Ovary (tissue), 9 donors: Measurements from ENCODE around the gene BRSK2. TPM values are rescaled to one million over a fixed set of nuclear protein-coding genes. Genes with fewer than 3 reads are reported as not detected.
"Not testable (repeated sequence)": the region's sequence is repeated elsewhere in the genome, so short reads cannot be mapped to it uniquely, and the experiment has no call there.

Experiments used
- DNase-seq, 5 donors: peaks; one replicate each; pipeline ENCODE4 v3.0.0-alpha.2; 2019 to 2020
- H3K27ac ChIP-seq, 2 donors: fragments of 200-600 bp; one replicate each; pipeline versions ENCODE4 v1.5.1 to v1.8.0; 2019 to 2022
- H3K27me3 ChIP-seq: fragments of 200-600 bp; one replicate; pipeline ENCODE4 v1.8.0; 2022
- H3K36me3 ChIP-seq: fragments of 200-600 bp; sonication (generic); one replicate; pipeline ENCODE4 v1.5.1; 2019
- H3K4me1 ChIP-seq: one replicate; pipeline ENCODE4 v1.8.1; 2013; ENCODE audit warnings: mild to moderate bottlenecking, moderate library complexity; ENCODE audit not compliant: insufficient read depth
- H3K4me3 ChIP-seq: fragments of 200-600 bp; sonication (generic); one replicate; pipeline ENCODE4 v1.5.1; 2017
- H3K9me3 ChIP-seq, 2 donors: fragments of 200-600 bp in 1 of 2; sonication (generic) in 1 of 2; one replicate each; pipeline versions ENCODE4 v1.5.1 to v1.8.1; 2013 to 2019; ENCODE audit warnings: mild to moderate bottlenecking in 1 of 2, moderate library complexity in 1 of 2
- CTCF ChIP-seq, 3 donors: fragments of 450-650 bp in 2 of 3; fragments of 200-600 bp in 1 of 3; IDR thresholded peaks; one replicate each; pipeline versions ENCODE4 v1.5.1 to v1.8.0; 2016 to 2022; ENCODE audit warnings: antibody characterized with exemption in 3 of 3, mild to moderate bottlenecking in 1 of 3
- EP300 ChIP-seq: sonication (generic); formaldehyde crosslinking; IDR thresholded peaks from one replicate; pipeline ENCODE4 v1.6.1; 2017; ENCODE audit warnings: antibody characterized with exemption
- POLR2A ChIP-seq: fragments of 450-650 bp; IDR thresholded peaks from one replicate; pipeline ENCODE4 v1.6.1; 2017; ENCODE audit warnings: antibody characterized with exemption, mild to moderate bottlenecking, moderate library complexity
- WGBS, 3 donors: extraction: QIAGEN DNeasy Blood & Tissue Kit in 1 of 3; methylation state at CpG; one replicate each; pipeline versions ENCODE4 v1.1.5 to v1.1.7; 2013 to 2017; 5-methylcytosine and 5-hydroxymethylcytosine counted together
- intact Hi-C, 4 donors: fragments of 100-400 bp; cut with DNase I; formaldehyde crosslinking; loops; one replicate each; pipeline versions ENCODE4 v1.11.0 to v1.15.1; 2022 to 2023
- polyA plus RNA-seq, 2 donors: library from polyadenylated mRNA; stranded (reverse); fragments of 200-250 nt in 1 of 2; fragments of 350-450 nt in 1 of 2; fragmentation: Illumina TruSeq in 1 of 2; extraction: RNeasy Lipid Tissue Mini Kit (QIAGEN cat#74804) in 1 of 2; gene quantifications; one replicate each; pipeline ENCODE4 v1.2.3, GENCODE V29; 2013 to 2014
- total RNA-seq, 7 donors: library from RNA; depleted of rRNA in 2 of 7; stranded (reverse); fragments of >200 nt in 2 of 7; fragmentation: NEBNext Ultra II Directional in 3 of 7; extraction: Animal tissue kit (Norgen Biotek cat#: 25700) in 3 of 7; gene quantifications; one replicate each; pipeline versions ENCODE4 v1.1.0 to v1.2.4, GENCODE V29; 2016 to 2023
- donor health status: DM: no; HTN: no; CAD: no; lungs with moderate emphysema.
- donor health status: DM: no; HTN: no; CAD: no.
- donor health status: Bipolar disorder and iron deficiency.
- donor health status: DM: yes; HTN: yes; CAD: no.
- donor health status: DM: no; HTN: no; CAD: no.
- donor health status: DM: yes; HTN: yes; CAD: no.

BRSK2 gene
- total and polyA plus RNA-seq, 9 donors, result 0.22 to 1.5 (median 0.52) TPM

DNA sequence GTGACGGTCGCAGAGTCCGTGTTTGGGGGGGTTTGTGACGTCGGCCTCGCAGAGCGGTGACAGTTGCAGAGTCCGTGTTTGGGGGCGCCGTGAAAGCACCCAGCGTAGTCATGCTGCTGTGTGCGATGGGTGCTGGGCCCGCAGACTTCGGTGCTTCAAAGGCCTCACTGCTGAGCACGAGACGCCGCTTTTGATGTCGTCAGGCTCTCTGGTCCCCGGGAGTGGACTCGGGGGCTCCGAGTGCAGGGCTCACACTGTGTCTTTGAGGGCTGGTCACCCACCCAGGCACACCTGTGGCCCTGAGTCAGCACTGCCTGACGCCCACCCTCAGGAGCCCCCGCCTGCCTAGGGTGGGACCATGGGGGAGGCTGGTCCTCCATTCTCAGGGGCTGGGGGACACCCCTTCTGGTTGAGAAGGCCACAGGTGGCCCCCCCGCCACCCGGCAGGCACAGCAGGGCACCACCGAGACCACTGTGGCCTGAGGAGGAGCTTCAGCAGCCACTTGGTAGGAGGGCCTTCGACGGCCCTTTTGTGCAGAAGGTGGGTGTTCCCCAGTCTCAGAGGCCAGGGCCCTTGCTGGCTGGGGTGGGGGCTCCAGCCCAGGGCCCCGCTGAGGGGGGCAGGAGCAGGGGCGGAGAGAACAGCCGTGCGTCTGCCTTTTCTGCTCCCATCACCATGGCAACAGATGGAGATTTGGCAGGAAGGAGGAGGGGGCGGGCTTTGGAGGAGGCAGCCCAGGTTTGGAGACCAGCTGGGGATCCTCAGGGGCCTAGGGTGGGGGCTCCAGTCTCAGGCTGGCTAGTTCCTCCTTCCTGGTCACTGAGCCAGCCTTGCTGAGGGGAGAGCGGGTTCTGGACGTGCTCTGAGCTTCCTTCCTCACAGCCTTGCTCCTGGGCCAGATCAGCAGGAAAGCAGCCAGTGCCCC is 20.9 kb downstream of the BRSK2 start:
- H3K36me3 ChIP-seq, result no peaks in the 10 kb centered on the region
- H3K4me1 ChIP-seq, result no peaks in the 10 kb centered on the region
- no peak overlapping the region for H3K27ac ChIP-seq
- H3K27me3 ChIP-seq, result no peaks in the 10 kb centered on the region
- intact Hi-C loops, result no loop called here
- H3K9me3 ChIP-seq, result no peaks in the 10 kb centered on the region
- no peak for DNase-seq
- no peak overlapping the region for H3K4me3 ChIP-seq
- TF ChIP-seq CTCF (IDR thresholded peaks at IDR 0.05) (no peak), EP300 (no peak), POLR2A (no peak)
- 51 to 56% (median 55%) methylated on average over 34 to 35 of the region's 35 CpGs for WGBS, 3 donors

GRCh38 chr11:1411301-1411700 is 21.6 kb downstream of the BRSK2 start:
- WGBS, 3 donors, result 2 to 18% (median 11%) methylated on average over 7 to 13 of the region's 13 CpGs
- H3K4me1 ChIP-seq, result no peaks in the 10 kb centered on the region
- H3K27me3 ChIP-seq, result no peaks in the 10 kb centered on the region
- no peak for DNase-seq
- TF ChIP-seq CTCF (IDR thresholded peaks at IDR 0.05) (no peak), EP300 (no peak), POLR2A (no peak)
- no peaks in the 10 kb centered on the region for H3K36me3 ChIP-seq
- no peaks in the 10 kb centered on the region for H3K9me3 ChIP-seq
- no peak overlapping the region for H3K27ac ChIP-seq
- intact Hi-C loops, result no loop called here
- H3K4me3 ChIP-seq, result no peak overlapping the region

DNA sequence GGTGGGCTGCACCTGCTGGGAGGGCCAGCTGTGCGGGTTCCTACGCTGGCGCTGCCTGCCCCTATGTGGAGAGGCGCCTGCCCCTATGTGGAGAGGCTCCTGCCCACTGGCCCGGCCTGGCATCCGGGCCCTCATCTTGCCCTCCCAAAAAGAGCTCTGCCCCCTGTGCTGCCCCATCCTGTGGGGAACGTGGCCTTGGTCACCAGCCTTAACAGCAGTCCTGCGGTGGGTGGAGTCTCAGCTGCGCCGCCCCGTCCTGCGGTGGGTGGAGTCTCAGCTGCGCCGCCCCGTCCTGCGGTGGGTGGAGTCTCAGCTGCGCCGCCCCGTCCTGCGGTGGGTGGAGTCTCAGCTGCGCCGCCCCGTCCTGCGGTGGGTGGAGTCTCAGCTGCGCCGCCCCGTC is 22.0 kb downstream of the BRSK2 start:
- DNase-seq, H3K27ac ChIP-seq, intact Hi-C loops, H3K36me3 ChIP-seq, H3K4me1 ChIP-seq, H3K9me3 ChIP-seq, H3K4me3 ChIP-seq, H3K27me3 ChIP-seq: not testable (repeated sequence)
- WGBS, 3 donors, result 61 to 74% (median 70%) methylated on average over 8 to 16 of the region's 27 CpGs

DNA sequence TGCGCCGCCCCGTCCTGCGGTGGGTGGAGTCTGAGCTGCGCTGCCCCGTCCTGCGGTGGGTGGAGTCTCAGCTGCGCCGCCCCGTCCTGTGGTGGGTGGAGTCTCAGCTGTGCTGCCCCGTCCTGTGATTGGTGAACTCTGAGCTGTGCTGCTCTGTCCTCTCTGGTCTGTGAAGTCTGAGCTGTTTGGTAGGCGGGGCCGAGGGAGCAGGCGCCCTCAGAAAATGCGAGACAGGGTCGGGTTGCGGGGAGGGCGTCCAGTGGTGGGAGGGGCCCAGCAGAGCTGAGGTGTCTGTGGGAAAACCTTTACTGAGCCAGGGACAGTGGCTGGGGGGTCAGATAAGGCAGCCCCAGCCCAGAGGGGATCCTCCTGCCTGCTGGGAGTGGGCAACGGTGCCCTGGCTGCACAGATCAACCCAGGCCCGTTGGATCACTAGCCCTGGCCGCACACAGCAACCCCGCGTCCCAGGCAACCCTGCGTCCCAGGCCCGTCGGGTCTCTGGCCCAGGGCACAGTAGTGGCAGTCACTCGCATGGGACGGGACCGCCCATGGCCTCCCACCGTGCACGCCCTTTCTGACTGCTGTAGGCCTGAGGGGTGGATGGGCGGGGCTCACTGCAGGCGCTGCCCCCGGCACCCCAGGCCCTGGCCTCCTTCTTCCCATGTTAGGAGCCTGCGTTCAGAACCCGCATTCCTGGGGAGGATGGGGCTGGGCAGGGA is 22.8 kb downstream of the BRSK2 start:
- H3K9me3 ChIP-seq, result no peaks in the 10 kb centered on the region
- H3K27me3 ChIP-seq, result no peaks in the 10 kb centered on the region
- no peak for TF ChIP-seq CTCF (IDR thresholded peaks at IDR 0.05)
- no peak for TF ChIP-seq EP300
- no peak for TF ChIP-seq POLR2A
- DNase-seq, result no peak
- no peak overlapping the region for H3K4me3 ChIP-seq
- WGBS, 3 donors, result 75 to 84% (median 84%) methylated on average over 29 to 32 of the region's 36 CpGs
- intact Hi-C loops, result no loop called here
- H3K27ac ChIP-seq, result no peak overlapping the region
- H3K36me3 ChIP-seq, result no peaks in the 10 kb centered on the region
- H3K4me1 ChIP-seq, result no peaks in the 10 kb centered on the region

GRCh38 chr11:1414650-1415049 is 24.9 kb downstream of the BRSK2 start:
- Histone ChIP-seq H3K27me3 (no peaks in the 10 kb centered on the region), H3K27ac (no peak overlapping the region), H3K4me3 (no peak overlapping the region), H3K9me3 (peaks cover 0 to 4% of the 10 kb centered on the region in 2 donors), H3K36me3 (no peaks in the 10 kb centered on the region), H3K4me1 (no peaks in the 10 kb centered on the region)
- no peak for TF ChIP-seq POLR2A
- TF ChIP-seq CTCF (IDR thresholded peaks at IDR 0.05), result no peak
- TF ChIP-seq EP300, result no peak
- intact Hi-C loops, result no loop called here
- WGBS, 3 donors, result 83 to 84% (median 84%) methylated on average over 22 of the region's 22 CpGs
- no peak for DNase-seq
